ENCODE results near the gene TOM1.

Gene TOM1

DNA sequence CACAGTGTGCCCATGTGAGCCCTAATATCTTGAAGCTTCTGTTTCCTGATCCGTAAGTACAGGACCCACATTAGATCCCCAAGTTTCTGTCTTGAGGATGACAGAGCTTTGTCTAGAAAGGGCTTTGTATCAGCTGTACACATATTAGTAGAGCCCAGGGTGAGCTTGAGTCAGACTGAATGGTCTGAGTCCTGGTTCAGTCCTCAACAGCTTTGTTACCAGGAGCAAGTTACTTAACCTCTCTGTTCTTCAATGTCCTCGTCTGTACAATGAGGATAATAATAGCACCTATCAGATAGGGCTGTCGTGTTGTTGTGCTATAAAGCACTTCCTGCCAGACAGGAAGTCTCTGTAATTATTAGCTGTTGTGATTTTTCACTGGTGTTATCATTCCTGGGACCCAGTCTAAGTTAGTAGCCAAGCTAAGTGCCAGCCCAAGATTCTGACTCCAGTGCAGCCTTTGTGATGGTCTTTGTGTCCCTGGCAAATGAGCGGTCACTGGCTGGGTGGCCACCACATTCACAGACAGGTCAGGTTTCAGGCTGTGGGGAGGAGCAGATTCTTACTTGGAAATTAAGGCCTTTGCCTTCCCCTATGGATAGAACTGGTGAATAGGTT is 6.8 kb downstream of the TOM1 start:
- no peak overlapping the region for H2AFZ ChIP-seq (ENCODE audit: low read length, unreplicated experiment)
- H3K4me1 ChIP-seq (ENCODE audit: control insufficient read depth, insufficient read depth, low read length, unreplicated experiment): peaks cover 22% of the 10 kb centered on the region
- peak overlapping the region; percentile 16; the same call in 1 of the 2 replicates for H3K27ac ChIP-seq (ENCODE audit: low read depth, low read length)
- no peaks in the 10 kb centered on the region for H3K27me3 ChIP-seq (ENCODE audit: insufficient read depth, low read length)
- H3K79me2 ChIP-seq (ENCODE audit: control insufficient read depth, insufficient read depth, low read length, unreplicated experiment): peaks cover 55% of the 10 kb centered on the region
- H3K4me3 ChIP-seq (ENCODE audit: low read depth, low read length): no peak overlapping the region
- no peaks in the 10 kb centered on the region for H3K36me3 ChIP-seq (ENCODE audit: insufficient read depth, low read length)

DNA sequence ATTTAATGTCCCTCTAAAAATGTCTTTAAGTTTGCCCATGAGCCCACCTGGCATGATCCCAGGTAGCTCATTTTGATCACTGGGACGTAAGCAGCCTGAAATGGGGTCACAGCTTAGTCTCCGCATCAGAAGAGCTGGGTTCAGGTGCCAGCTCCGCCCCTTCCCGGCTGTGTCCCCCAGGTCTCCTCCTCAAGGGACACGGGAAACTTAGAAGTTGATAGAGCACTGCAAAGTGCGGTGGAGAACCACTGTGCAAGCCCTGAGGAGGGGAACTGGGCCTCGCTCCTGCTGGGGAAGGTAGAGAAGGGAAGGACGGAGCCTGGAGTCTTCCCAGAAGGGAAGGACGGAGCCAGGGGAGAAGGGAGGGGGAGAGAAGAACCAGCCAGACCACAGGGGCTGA is 7.7 kb downstream of the TOM1 start:
- Histone ChIP-seq H3K27me3 (ENCODE audit: insufficient read depth, low read length) (no peaks in the 10 kb centered on the region), H3K79me2 (ENCODE audit: control insufficient read depth, insufficient read depth, low read length, unreplicated experiment) (peaks cover 55% of the 10 kb centered on the region), H3K36me3 (ENCODE audit: insufficient read depth, low read length) (no peaks in the 10 kb centered on the region), H3K4me3 (ENCODE audit: low read depth, low read length) (no peak overlapping the region), H3K27ac (ENCODE audit: low read depth, low read length) (no peak overlapping the region), H3K4me1 (ENCODE audit: control insufficient read depth, insufficient read depth, low read length, unreplicated experiment) (peaks cover 21% of the 10 kb centered on the region), H2AFZ (ENCODE audit: low read length, unreplicated experiment) (no peak overlapping the region)

DNA sequence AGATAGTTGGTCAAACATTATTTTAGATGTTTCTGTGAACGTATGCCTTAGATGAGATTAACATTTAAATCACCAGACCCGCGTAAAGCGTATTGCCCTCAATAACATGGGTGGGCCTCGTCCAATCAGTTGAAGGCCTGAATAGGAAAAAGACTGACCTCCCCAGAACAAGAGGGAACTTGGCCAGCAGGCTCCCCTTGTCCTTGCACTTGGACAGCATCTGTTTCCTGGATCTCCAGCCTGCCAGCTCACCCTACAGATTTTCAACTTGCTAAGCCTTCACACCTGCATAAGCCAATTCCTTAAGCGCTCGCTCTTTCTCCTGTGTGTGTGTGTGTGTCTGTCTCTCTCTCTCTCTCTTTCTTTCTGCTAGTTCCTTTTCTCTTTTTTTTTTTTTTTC is 8.2 kb downstream of the TOM1 start:
- Histone ChIP-seq H3K4me3 (ENCODE audit: low read depth, low read length) (no peak overlapping the region), H3K4me1 (ENCODE audit: control insufficient read depth, insufficient read depth, low read length, unreplicated experiment) (peaks cover 21% of the 10 kb centered on the region), H3K36me3 (ENCODE audit: insufficient read depth, low read length) (no peaks in the 10 kb centered on the region), H3K79me2 (ENCODE audit: control insufficient read depth, insufficient read depth, low read length, unreplicated experiment) (peaks cover 53% of the 10 kb centered on the region), H3K27ac (ENCODE audit: low read depth, low read length) (no peak overlapping the region), H2AFZ (ENCODE audit: low read length, unreplicated experiment) (no peak overlapping the region), H3K27me3 (ENCODE audit: insufficient read depth, low read length) (no peaks in the 10 kb centered on the region)

DNA sequence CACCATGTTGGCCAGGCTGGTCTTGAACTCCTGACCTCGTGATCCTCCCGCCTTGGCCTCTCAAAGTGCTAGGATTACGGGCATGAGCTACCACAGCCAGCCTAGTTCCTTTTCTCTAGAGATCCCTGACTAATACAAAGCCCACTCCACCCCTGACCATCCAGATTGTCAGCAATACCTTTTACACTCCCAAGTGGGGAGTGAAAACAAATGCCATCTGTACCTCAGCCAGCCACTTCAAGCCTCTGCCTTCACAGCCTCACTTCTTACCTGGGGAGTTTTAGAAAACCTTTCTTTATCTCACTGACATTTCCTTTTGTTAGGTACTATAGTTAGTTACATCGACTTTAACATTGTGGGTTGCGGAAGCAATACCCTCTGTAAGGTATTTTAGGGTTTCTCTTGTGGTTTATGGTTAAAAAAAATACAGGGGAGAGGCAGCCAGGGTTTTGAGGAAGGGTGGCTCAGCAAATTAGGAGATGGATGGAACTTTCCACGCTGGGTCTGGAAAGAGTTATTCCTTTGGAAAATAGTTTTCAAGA is 8.9 kb downstream of the TOM1 start:
- no peak overlapping the region for H2AFZ ChIP-seq (ENCODE audit: low read length, unreplicated experiment)
- H3K4me1 ChIP-seq (ENCODE audit: control insufficient read depth, insufficient read depth, low read length, unreplicated experiment): peaks cover 24% of the 10 kb centered on the region
- no peak overlapping the region for H3K27ac ChIP-seq (ENCODE audit: low read depth, low read length)
- H3K4me3 ChIP-seq (ENCODE audit: low read depth, low read length): no peak overlapping the region
- no peaks in the 10 kb centered on the region for H3K36me3 ChIP-seq (ENCODE audit: insufficient read depth, low read length)
- peaks cover 49% of the 10 kb centered on the region for H3K79me2 ChIP-seq (ENCODE audit: control insufficient read depth, insufficient read depth, low read length, unreplicated experiment)
- H3K27me3 ChIP-seq (ENCODE audit: insufficient read depth, low read length): no peaks in the 10 kb centered on the region

DNA sequence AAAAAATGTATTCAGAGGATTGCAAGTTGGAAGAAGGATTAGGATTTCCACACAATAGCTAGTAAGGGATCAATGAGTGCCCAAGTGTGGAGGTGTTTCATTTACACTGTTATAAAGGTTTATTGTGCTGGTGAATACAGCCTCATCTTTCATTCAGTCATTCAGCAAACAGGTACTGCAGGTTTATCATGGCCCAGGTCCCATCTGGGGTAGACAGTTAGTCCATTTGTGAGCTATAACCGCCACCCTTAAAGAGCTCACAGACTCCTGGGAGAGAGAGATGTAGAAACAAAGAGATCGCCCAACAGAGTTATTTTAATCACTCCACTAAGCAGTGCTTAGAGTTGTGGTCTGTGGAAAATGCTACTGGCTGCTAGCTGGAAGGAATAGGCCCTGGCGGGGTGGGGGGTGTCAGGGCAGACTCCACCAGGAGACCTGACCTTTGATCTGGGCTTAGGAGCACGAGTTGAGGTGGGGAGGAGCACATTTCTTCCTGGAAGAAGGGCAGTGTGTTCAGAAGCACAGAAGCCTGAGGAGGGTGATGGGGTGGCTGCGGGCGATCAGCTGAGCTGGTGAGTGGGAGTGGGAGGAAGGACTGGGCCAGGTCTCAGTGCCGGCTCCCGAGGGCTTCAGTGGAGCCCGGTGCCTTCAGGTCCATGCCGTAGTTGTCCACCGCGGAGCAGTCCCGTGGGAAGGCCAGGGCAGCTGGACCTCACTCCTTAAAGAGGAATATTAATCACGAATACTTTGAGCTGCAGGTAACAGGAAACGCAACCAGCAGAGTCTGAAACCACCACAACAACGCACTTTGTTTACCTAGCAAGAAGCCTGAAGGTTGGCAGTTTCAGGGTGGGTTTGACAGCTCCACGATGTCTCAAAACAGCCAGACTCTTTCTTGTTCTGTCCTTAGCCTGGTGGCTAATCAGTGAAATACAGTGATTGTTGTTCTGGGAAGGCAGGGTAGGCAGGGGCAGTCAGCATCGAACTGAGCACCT is 11.2 kb downstream of the TOM1 start:
- H3K79me2 ChIP-seq (ENCODE audit: control insufficient read depth, insufficient read depth, low read length, unreplicated experiment): peaks cover 45% of the 10 kb centered on the region
- H3K4me1 ChIP-seq (ENCODE audit: control insufficient read depth, insufficient read depth, low read length, unreplicated experiment): peaks cover 33% of the 10 kb centered on the region

DNA sequence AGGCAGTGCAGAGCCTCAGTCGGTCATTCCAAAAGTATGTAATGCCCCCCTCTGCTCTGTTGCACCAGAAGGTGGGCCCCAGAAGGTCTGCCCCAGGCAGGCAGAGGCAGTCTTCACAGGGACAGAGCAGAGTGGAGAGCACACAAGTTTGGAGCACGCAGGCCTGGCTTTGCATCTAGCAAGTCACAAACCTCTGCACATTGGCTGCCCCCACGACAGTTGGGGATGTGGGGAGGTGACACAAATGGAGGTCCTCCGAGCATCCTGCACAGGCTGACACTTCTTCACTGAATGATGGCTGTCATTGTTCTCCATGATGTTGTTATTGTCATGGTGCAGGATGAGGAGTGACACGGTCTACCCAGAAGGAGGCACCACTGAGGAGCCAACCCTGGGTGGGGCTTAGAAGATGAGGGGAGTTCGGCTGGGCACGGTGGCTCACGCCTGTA is 11.9 kb downstream of the TOM1 start:
- H3K27ac ChIP-seq (ENCODE audit: low read depth, low read length): peak overlapping the region; percentile 74; the same call in 1 of the 2 replicates
- no peak overlapping the region for H3K4me3 ChIP-seq (ENCODE audit: low read depth, low read length)
- peaks cover 27% of the 10 kb centered on the region for H3K4me1 ChIP-seq (ENCODE audit: control insufficient read depth, insufficient read depth, low read length, unreplicated experiment)
- no peaks in the 10 kb centered on the region for H3K36me3 ChIP-seq (ENCODE audit: insufficient read depth, low read length)
- no peaks in the 10 kb centered on the region for H3K27me3 ChIP-seq (ENCODE audit: insufficient read depth, low read length)
- H3K79me2 ChIP-seq (ENCODE audit: control insufficient read depth, insufficient read depth, low read length, unreplicated experiment): peaks cover 41% of the 10 kb centered on the region
- H2AFZ ChIP-seq (ENCODE audit: low read length, unreplicated experiment): no peak overlapping the region

More for the DNA sequence above, 11.2 kb downstream of the TOM1 start:
- no peak overlapping the region for H2AFZ ChIP-seq (ENCODE audit: low read length, unreplicated experiment)
- H3K27me3 ChIP-seq (ENCODE audit: insufficient read depth, low read length): no peaks in the 10 kb centered on the region
- H3K4me3 ChIP-seq (ENCODE audit: low read depth, low read length): no peak overlapping the region
- no peaks in the 10 kb centered on the region for H3K36me3 ChIP-seq (ENCODE audit: insufficient read depth, low read length)
- no peak overlapping the region for H3K27ac ChIP-seq (ENCODE audit: low read depth, low read length)

DNA sequence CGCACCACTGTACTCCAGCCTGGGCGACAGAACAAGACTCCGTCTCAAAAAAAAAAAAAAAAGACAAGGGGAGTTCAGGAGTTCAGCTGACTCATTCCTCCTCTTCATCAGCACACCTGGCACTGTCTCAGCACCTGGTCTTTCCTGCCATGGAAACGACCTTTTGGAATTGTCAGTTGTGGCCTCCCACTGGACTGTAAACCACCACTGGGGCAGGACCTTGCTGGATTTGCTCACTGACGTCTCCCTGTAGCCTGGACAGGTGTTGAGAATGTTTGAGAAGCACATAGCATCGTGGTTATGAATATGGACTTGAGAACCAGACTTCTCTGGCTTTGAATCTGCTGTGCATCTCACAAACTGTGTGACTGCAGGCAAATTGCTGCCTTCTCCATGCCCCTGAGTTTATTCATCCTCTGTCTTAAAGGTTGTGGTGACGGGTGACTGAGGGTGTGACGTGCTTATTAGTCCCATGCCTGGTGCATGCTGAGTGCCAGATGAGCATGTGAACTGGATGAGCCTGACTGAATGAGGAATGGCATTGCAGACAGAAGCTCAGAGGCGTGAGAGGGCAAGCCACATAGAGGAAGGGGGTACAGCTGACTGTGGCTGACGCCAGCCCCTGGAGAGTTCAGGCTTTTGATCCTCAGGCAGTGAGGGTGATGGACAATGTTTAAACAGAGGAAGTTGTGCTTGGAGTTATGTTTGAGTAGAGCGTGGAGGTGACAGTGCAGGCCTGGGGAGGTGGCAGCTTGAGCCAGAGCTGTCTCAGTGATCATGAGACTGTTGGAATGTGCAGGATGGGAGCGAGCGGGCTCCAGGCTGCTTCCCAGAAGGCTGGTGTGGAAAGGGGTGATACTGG is 12.7 kb downstream of the TOM1 start:
- peaks cover 36% of the 10 kb centered on the region for H3K79me2 ChIP-seq (ENCODE audit: control insufficient read depth, insufficient read depth, low read length, unreplicated experiment)

DNA sequence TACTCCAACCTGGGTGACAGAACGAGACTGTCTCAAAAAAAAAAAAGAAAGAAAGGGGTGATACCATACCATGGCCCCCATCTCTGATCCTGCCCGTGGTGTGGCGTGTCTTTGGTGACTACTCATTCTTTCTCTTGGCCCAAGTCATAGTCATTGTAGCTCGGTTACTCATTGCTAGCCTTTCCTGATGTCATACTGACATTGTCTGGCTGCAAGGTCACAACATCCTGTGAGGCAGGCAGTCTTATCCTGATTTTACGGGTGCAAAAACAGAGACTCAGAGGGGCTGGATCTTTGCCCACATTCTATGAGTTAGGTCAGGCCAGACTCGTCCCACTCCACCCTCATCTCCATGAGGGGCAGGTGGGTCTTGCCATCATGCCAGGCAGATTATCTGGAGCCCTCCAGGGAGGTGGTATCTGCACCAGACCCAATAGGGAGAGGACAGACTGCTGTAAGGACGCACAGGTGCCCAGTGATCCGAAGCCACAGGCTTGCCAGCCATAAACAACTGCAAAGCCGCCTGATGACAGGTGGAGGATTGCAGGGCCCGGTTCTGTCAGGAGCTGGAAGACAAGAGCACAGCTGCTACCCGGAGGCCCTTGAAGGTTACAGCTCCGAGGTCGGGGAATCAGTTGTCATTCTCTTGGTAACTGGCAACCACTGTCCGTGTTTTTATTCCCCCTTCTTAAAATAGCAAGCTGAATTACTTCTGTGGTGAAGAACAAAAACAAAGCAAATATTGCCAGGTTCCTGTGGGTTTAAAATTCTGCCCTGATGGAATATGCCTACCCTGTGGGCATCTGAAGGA is 13.8 kb downstream of the TOM1 start:
- Histone ChIP-seq H2AFZ (ENCODE audit: low read length, unreplicated experiment) (no peak overlapping the region), H3K36me3 (ENCODE audit: insufficient read depth, low read length) (no peaks in the 10 kb centered on the region), H3K27me3 (ENCODE audit: insufficient read depth, low read length) (no peaks in the 10 kb centered on the region), H3K4me1 (ENCODE audit: control insufficient read depth, insufficient read depth, low read length, unreplicated experiment) (peaks cover 23% of the 10 kb centered on the region), H3K79me2 (ENCODE audit: control insufficient read depth, insufficient read depth, low read length, unreplicated experiment) (peaks cover 33% of the 10 kb centered on the region), H3K27ac (ENCODE audit: low read depth, low read length) (peak overlapping the region; percentile 74), H3K4me3 (ENCODE audit: low read depth, low read length) (no peak overlapping the region)

More for the DNA sequence above, 12.7 kb downstream of the TOM1 start:
- no peak overlapping the region for H2AFZ ChIP-seq (ENCODE audit: low read length, unreplicated experiment)
- peaks cover 23% of the 10 kb centered on the region for H3K4me1 ChIP-seq (ENCODE audit: control insufficient read depth, insufficient read depth, low read length, unreplicated experiment)
- peak overlapping the region; percentile 74 for H3K27ac ChIP-seq (ENCODE audit: low read depth, low read length)
- H3K36me3 ChIP-seq (ENCODE audit: insufficient read depth, low read length): no peaks in the 10 kb centered on the region
- no peak overlapping the region for H3K4me3 ChIP-seq (ENCODE audit: low read depth, low read length)
- H3K27me3 ChIP-seq (ENCODE audit: insufficient read depth, low read length): no peaks in the 10 kb centered on the region

DNA sequence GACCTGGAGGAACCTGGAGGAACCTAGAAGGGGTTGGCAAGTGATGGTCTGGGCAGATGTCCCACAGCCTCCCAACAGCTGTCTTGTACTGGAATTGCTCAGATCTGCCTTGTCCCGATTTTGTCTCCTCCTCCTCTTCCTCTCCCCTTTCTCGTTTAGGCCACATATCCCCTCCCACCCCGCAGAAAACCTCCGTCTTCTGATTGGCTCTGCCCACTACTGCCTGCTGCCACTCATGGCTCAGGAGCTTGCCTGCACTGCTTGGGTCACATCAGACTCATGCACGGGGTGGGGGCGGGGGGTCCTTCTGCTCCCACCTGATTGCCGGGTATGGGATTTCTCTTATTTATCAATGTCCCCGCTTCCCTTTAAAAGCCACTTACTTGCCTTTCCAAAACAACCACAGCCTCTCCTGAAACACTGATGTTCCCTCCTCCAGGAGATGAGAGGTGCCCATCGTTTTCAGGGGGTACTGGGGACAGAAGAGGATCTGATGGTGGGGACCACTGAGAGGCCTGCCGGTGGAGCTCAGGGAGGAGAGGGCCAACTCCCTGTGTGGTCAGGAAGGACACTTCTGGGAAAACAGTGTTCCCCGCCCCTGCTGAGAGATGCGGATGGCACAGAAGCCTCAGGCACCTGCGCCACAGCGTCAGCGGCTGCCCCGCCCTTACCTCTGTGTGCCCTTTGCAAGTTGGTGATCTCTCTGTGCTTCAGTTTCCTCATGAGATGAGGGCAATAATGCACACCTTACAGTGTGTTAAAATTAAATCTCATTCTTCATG is 14.7 kb downstream of the TOM1 start:
- H3K79me2 ChIP-seq (ENCODE audit: control insufficient read depth, insufficient read depth, low read length, unreplicated experiment): peaks cover 28% of the 10 kb centered on the region

More for the DNA sequence above, 14.7 kb downstream of the TOM1 start:
- Histone ChIP-seq H3K4me1 (ENCODE audit: control insufficient read depth, insufficient read depth, low read length, unreplicated experiment) (peaks cover 23% of the 10 kb centered on the region), H3K27me3 (ENCODE audit: insufficient read depth, low read length) (no peaks in the 10 kb centered on the region), H3K4me3 (ENCODE audit: low read depth, low read length) (no peak overlapping the region), H2AFZ (ENCODE audit: low read length, unreplicated experiment) (no peak overlapping the region), H3K36me3 (ENCODE audit: insufficient read depth, low read length) (no peaks in the 10 kb centered on the region), H3K27ac (ENCODE audit: low read depth, low read length) (peak overlapping the region; percentile 74)
